B cell (primary cell): Measurements from ENCODE around the gene AZGP1. TPM values are rescaled to one million over a fixed set of nuclear protein-coding genes. Genes with fewer than 3 reads are reported as not detected.

Experiments used
- ATAC-seq: fragments of 200-7000 bp; cut with Tn5 transposase; one replicate; pipeline ENCODE4 v1.10.0; 2021; ENCODE audit warnings: low read depth, mild to moderate bottlenecking, moderate number of reproducible peaks, moderate library complexity
- CTCF ChIA-PET: fragments of 350-600 bp; sonication (Branson Sonifier 250); formaldehyde crosslinking; loops from one replicate; lab custom pipeline; 2021; ENCODE audit warnings: antibody characterized with exemption, inconsistent platforms; lab: Charles Lee
- POLR2A ChIA-PET: fragments of 350-600 bp; sonication (Branson Sonifier 250); formaldehyde crosslinking; loops from one replicate; lab custom pipeline; 2021; ENCODE audit warnings: antibody characterized with exemption; lab: Charles Lee
- DNase-seq: peaks from one replicate; pipeline ENCODE4 v3.0.0; 2013
- H2AFZ ChIP-seq: 2 replicates; pipeline ENCODE4 v1.6.1; 2012; ENCODE audit warnings: mild to moderate bottlenecking, low read depth, low read length; ENCODE audit not compliant: insufficient read depth, poor library complexity, severe bottlenecking
- H3K27ac ChIP-seq, 2 donors: 1 replicate in 1 of 2; 2 replicates in 1 of 2; pipeline ENCODE4 v1.5.1; 2012 to 2013; ENCODE audit warnings: low read length in 2 of 2, mild to moderate bottlenecking in 2 of 2, moderate library complexity in 1 of 2
- H3K27me3 ChIP-seq, 4 experiments: fragments of 200-600 bp in 1 of 4; sonication (generic) in 1 of 4; replicated peaks in 1 of 4; 1 replicate in 2 of 4; 2 replicates in 2 of 4; pipeline versions ENCODE4 v1.6.1 to v1.7.0; 2013 to 2016; ENCODE audit warnings: low read length in 3 of 4, mild to moderate bottlenecking in 2 of 4, mixed read lengths in 1 of 4, moderate library complexity in 1 of 4; ENCODE audit not compliant: insufficient read depth in 4 of 4, control insufficient read depth in 3 of 4; ENCODE audit errors: control extremely low read depth in 1 of 4
- H3K36me3 ChIP-seq, 2 experiments: replicated peaks in 1 of 2; 1 replicate in 1 of 2; 2 replicates in 1 of 2; pipeline versions ENCODE4 v1.6.1 to v1.7.1; 2013; ENCODE audit warnings: low read length in 1 of 2; ENCODE audit not compliant: insufficient read depth in 2 of 2, control insufficient read depth in 1 of 2; ENCODE audit errors: control extremely low read depth in 1 of 2, extremely low read depth in 1 of 2
- H3K4me1 ChIP-seq, 2 donors: fragments of 200-600 bp in 1 of 2; sonication (generic) in 1 of 2; 1 replicate in 1 of 2; 2 replicates in 1 of 2; pipeline versions ENCODE4 v1.5.1 to v1.6.1; 2013 to 2017; ENCODE audit warnings: low read length in 2 of 2; ENCODE audit not compliant: control insufficient read depth in 2 of 2, insufficient read depth in 2 of 2
- H3K4me2 ChIP-seq: replicated peaks from 2 replicates; pipeline ENCODE3; 2012; ENCODE audit warnings: mild to moderate bottlenecking, low read depth, low read length; ENCODE audit not compliant: poor library complexity, severe bottlenecking
- H3K4me3 ChIP-seq, 5 experiments: fragments of 200-600 bp in 1 of 5; sonication (generic) in 1 of 5; 1 replicate in 3 of 5; 2 replicates in 2 of 5; pipeline versions ENCODE4 v1.5.1 to v1.7.0; 2011 to 2016; ENCODE audit warnings: low read length in 4 of 5, mild to moderate bottlenecking in 4 of 5, low read depth in 2 of 5, control low read depth in 1 of 5, moderate library complexity in 1 of 5; ENCODE audit not compliant: insufficient read depth in 1 of 5; ENCODE audit errors: control extremely low read depth in 1 of 5, extremely low read depth in 1 of 5
- H3K79me2 ChIP-seq: fragments of 200-600 bp; sonication (generic); one replicate; pipeline ENCODE4 v1.6.0; 2016; ENCODE audit warnings: low read length; ENCODE audit not compliant: control insufficient read depth, insufficient read depth
- H3K9ac ChIP-seq: fragments of 200-600 bp; sonication (generic); 2 replicates; pipeline ENCODE4 v1.6.1; 2017; ENCODE audit warnings: mild to moderate bottlenecking, low read length, moderate library complexity
- H3K9me3 ChIP-seq, 3 donors: one replicate each; pipeline versions ENCODE4 v1.6.1 to v1.7.1; 2013; ENCODE audit warnings: low read length in 2 of 3; ENCODE audit not compliant: control insufficient read depth in 2 of 3, insufficient read depth in 1 of 3; ENCODE audit errors: control extremely low read depth in 1 of 3
- H4K20me1 ChIP-seq: 2 replicates; pipeline ENCODE4 v1.6.0; 2012; ENCODE audit warnings: mild to moderate bottlenecking, low read length; ENCODE audit not compliant: insufficient read depth, control insufficient read depth, poor library complexity, severe bottlenecking
- H3K27ac Mint-ChIP-seq: one replicate; pipeline ENCODE4 v1.8.0; 2021; ENCODE audit warnings: mixed read lengths
- H3K27me3 Mint-ChIP-seq: one replicate; pipeline ENCODE4 v1.8.0; 2021; ENCODE audit warnings: mixed read lengths
- H3K4me1 Mint-ChIP-seq: one replicate; pipeline ENCODE4 v1.8.0; 2021; ENCODE audit warnings: mixed read lengths
- H3K4me3 Mint-ChIP-seq: one replicate; pipeline ENCODE4 v1.8.0; 2021; ENCODE audit warnings: mixed read lengths
- H3K9me3 Mint-ChIP-seq: one replicate; pipeline ENCODE4 v1.8.0; 2022; ENCODE audit warnings: mixed read lengths; ENCODE audit not compliant: insufficient read depth
- CTCF ChIP-seq: fragments of 200-600 bp; IDR thresholded peaks from one replicate; pipeline ENCODE4 v1.8.0; 2022; ENCODE audit warnings: antibody characterized with exemption, mild to moderate bottlenecking
- EZH2 ChIP-seq: IDR thresholded peaks from 2 replicates; pipeline ENCODE4 v1.6.1; 2012; ENCODE audit warnings: borderline replicate concordance, low read depth, mild to moderate bottlenecking, moderate library complexity, low read length; ENCODE audit not compliant: insufficient read depth, poor library complexity, severe bottlenecking
- WGBS: methylation state at CpG from one replicate; pipeline ENCODE4 v1.1.5; 2013; ENCODE audit warnings: missing lambda C conversion rate; ENCODE audit not compliant: insufficient coverage; 5-methylcytosine and 5-hydroxymethylcytosine counted together
- intact Hi-C: fragments of 100-400 bp; cut with micrococcal nuclease; formaldehyde crosslinking; loops from one replicate; pipeline ENCODE4 v1.10.0; 2022
- polyA plus RNA-seq: library from polyadenylated mRNA; depleted of rRNA; stranded (reverse); fragments of >200 nt; gene quantifications from 2 replicates; pipeline ENCODE4 v1.2.3, GENCODE V29; 2012
- total RNA-seq, 2 donors: library from RNA; stranded (reverse); fragments of 120-200 nt in 1 of 2; gene quantifications; 1 replicate in 1 of 2; 2 replicates in 1 of 2; pipeline versions ENCODE4 v1.2.3 to v1.2.4, GENCODE V29; 2013 to 2022

AZGP1 gene
- total and polyA plus RNA-seq, 2 donors (not counting 1 experiment from before 2014, with no cell fraction given): not detected

- Histone ChIP-seq H3K4me2 (no peak overlapping the region), H3K79me2 (no peaks in the 10 kb centered on the region), H3K27ac (no peak overlapping the region), H4K20me1 (no peaks in the 10 kb centered on the region), H3K9ac (no peak overlapping the region), H3K27me3 (no peaks in the 10 kb centered on the region), H2AFZ (no peak overlapping the region), H3K4me1 (no peaks in the 10 kb centered on the region), H3K9me3 (no peaks in the 10 kb centered on the region), H3K4me3 (no peak overlapping the region), H3K36me3 (no peaks in the 10 kb centered on the region)
- H3K27ac Mint-ChIP-seq: no peak overlapping the region
- ATAC-seq (no peak), DNase-seq (no peak)
- ChIA-PET POLR2A (interaction anchor here (0.6 kb wide), 1 partner anchor 9 kb away, joined by 4 read pairs; no protein-coding TSS in a partner anchor), CTCF (no interaction called here)
- H3K27me3 Mint-ChIP-seq: peaks cover 11% of the 10 kb centered on the region
- WGBS: 89% methylated on average over 8 of the region's 10 CpGs
- intact Hi-C loops: no loop called here
- H3K4me3 Mint-ChIP-seq: no peak overlapping the region
- H3K4me1 Mint-ChIP-seq: no peaks in the 10 kb centered on the region
- no peak for TF ChIP-seq EZH2
- no peak for TF ChIP-seq CTCF
- no peaks in the 10 kb centered on the region for H3K9me3 Mint-ChIP-seq
Observed at GRCh38 chr7:100008525-100008924, 32.7 kb upstream of the AZGP1 start.

GRCh38 chr7:100007887-100008286 lies 32.1 kb upstream of the AZGP1 start:
- ChIA-PET POLR2A (interaction anchor here (0.6 kb wide), 1 partner anchor 11 kb away, joined by 3 read pairs; no protein-coding TSS in a partner anchor), CTCF (interaction anchor here (0.7 kb wide), 1 partner anchor 683 kb away, joined by 3 read pairs; no protein-coding TSS in a partner anchor)
- Mint-ChIP-seq H3K27me3 (peaks cover 11% of the 10 kb centered on the region), H3K4me1 (no peaks in the 10 kb centered on the region), H3K27ac (no peak overlapping the region), H3K4me3 (no peak overlapping the region), H3K9me3 (no peaks in the 10 kb centered on the region)
- TF ChIP-seq EZH2: no peak
- TF ChIP-seq CTCF: no peak
- DNase-seq (no peak), ATAC-seq (no peak)
- no peaks in the 10 kb centered on the region for H3K79me2 ChIP-seq
- H4K20me1 ChIP-seq: no peaks in the 10 kb centered on the region
- H2AFZ ChIP-seq: no peak overlapping the region
- intact Hi-C loops: no loop called here
- 86% methylated on average over 2 of the region's 3 CpGs for WGBS
- no peak overlapping the region for H3K9ac ChIP-seq
- H3K27ac ChIP-seq: no peak overlapping the region
- H3K4me2 ChIP-seq: no peak overlapping the region
- no peak overlapping the region for H3K4me3 ChIP-seq
- no peaks in the 10 kb centered on the region for H3K27me3 ChIP-seq
- H3K36me3 ChIP-seq: no peaks in the 10 kb centered on the region
- no peaks in the 10 kb centered on the region for H3K4me1 ChIP-seq
- H3K9me3 ChIP-seq: no peaks in the 10 kb centered on the region
